ENCODE measurements around the gene GRXCR2. TPM values are rescaled to one million over a fixed set of nuclear protein-coding genes. Genes with fewer than 3 reads are reported as not detected.
"Not testable (repeated sequence)": the region's sequence is repeated elsewhere in the genome, so short reads cannot be mapped to it uniquely, and the experiment has no call there.

Gene GRXCR2
- total RNA-seq, 2 donors from 2014 or later, result not detected

DNA sequence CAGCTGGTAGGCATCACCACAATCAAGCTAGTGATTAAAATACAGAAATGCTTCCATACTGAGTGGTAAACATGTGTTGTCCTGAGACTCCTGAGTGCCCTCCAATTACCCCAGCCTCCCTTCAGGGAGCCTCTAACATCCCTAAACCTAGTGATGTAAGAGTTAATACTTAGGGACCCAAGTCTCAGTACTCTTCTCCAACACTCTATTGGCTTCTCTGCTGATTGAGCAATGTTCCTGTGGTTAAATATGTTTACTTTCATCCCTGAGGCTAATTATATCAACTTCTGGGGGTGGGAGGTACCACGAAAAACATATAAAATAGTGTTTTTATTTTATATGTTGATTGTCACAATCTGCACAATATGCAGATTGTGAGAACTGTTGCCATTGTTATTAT is 5.0 kb downstream of the GRXCR2 start:
- no peaks in the 10 kb centered on the region for H3K9me3 ChIP-seq
- no peaks in the 10 kb centered on the region for H3K27me3 ChIP-seq (replicated peaks; ENCODE audit: insufficient read depth)
- no peak overlapping the region for H3K27ac ChIP-seq
- DNase-seq (ENCODE audit: low spot score), result no peak
- no peaks in the 10 kb centered on the region for H3K36me3 ChIP-seq
- no peak for ATAC-seq (ENCODE audit: insufficient number of reproducible peaks, low FRiP score, low read depth)
- no peaks in the 10 kb centered on the region for H3K4me1 ChIP-seq (ENCODE audit: control insufficient read depth in 1 of 2, low read depth in 2 of 2)
- no peak for TF ChIP-seq CTCF (IDR thresholded peaks at IDR 0.05)
- H3K4me3 ChIP-seq, result no peak overlapping the region

GRCh38 chr5:145864432-145864831 is 8.4 kb downstream of the GRXCR2 start:
- not testable (repeated sequence) for H3K36me3 ChIP-seq; H3K27ac ChIP-seq; H3K4me3 ChIP-seq; H3K4me1 ChIP-seq (ENCODE audit: control insufficient read depth in 1 of 2, low read depth in 2 of 2); DNase-seq (ENCODE audit: low spot score); H3K27me3 ChIP-seq (replicated peaks; ENCODE audit: insufficient read depth); ATAC-seq (ENCODE audit: insufficient number of reproducible peaks, low FRiP score, low read depth); H3K9me3 ChIP-seq

GRCh38 chr5:145863003-145863402 is 9.8 kb downstream of the GRXCR2 start:
- H3K36me3 ChIP-seq, result no peaks in the 10 kb centered on the region
- H3K27ac ChIP-seq, result no peak overlapping the region
- H3K4me1 ChIP-seq (ENCODE audit: control insufficient read depth in 1 of 2, low read depth in 2 of 2), result no peaks in the 10 kb centered on the region
- H3K4me3 ChIP-seq, result no peak overlapping the region
- H3K9me3 ChIP-seq, result no peaks in the 10 kb centered on the region
- H3K27me3 ChIP-seq (replicated peaks; ENCODE audit: insufficient read depth), result no peaks in the 10 kb centered on the region
- TF ChIP-seq CTCF (IDR thresholded peaks at IDR 0.05), result no peak
- no peak for ATAC-seq (ENCODE audit: insufficient number of reproducible peaks, low FRiP score, low read depth)
- no peak for DNase-seq (ENCODE audit: low spot score)

DNA sequence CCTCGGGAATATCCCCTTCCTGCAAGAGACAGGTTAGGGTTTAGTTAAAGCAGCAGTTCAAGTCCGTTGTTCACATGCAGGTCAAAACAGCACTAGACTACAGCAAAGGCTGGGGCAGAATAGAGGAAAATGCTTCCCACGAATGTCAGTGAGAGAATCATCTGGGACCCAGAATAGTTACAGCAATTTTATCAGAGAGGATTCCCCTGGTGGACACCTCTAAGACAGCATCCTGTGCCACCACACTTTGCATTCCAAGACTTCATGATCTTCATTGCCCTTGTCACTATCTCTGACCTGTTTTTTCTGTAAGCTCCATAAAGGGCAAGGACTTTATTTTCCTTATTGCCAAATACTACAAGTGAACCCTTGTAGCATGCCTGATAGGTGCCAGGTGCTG is 12.9 kb downstream of the GRXCR2 start:
- ATAC-seq (ENCODE audit: insufficient number of reproducible peaks, low FRiP score, low read depth) (no peak), DNase-seq (ENCODE audit: low spot score) (no peak)
- no peaks in the 10 kb centered on the region for H3K36me3 ChIP-seq
- TF ChIP-seq CTCF (IDR thresholded peaks at IDR 0.05), result no peak
- H3K4me1 ChIP-seq (ENCODE audit: control insufficient read depth in 1 of 2, low read depth in 2 of 2), result peaks cover 3 to 7% of the 10 kb centered on the region in 2 donors
- H3K4me3 ChIP-seq, result no peak overlapping the region
- no peaks in the 10 kb centered on the region for H3K27me3 ChIP-seq (replicated peaks; ENCODE audit: insufficient read depth)
- no peaks in the 10 kb centered on the region for H3K9me3 ChIP-seq
- H3K27ac ChIP-seq, result no peak overlapping the region

- no peak for DNase-seq (ENCODE audit: low spot score)
- ATAC-seq (ENCODE audit: insufficient number of reproducible peaks, low FRiP score, low read depth), result no peak
- H3K36me3 ChIP-seq, result no peaks in the 10 kb centered on the region
- TF ChIP-seq CTCF (IDR thresholded peaks at IDR 0.05), result no peak
- no peaks in the 10 kb centered on the region for H3K9me3 ChIP-seq
- no peaks in the 10 kb centered on the region for H3K27me3 ChIP-seq (replicated peaks; ENCODE audit: insufficient read depth)
- no peak overlapping the region for H3K27ac ChIP-seq
- H3K4me3 ChIP-seq, result no peak overlapping the region
- H3K4me1 ChIP-seq (ENCODE audit: control insufficient read depth in 1 of 2, low read depth in 2 of 2), result peaks cover 3 to 7% of the 10 kb centered on the region in 2 donors
Observed at GRCh38 chr5:145859453-145859852, 13.4 kb downstream of the GRXCR2 start.

DNA sequence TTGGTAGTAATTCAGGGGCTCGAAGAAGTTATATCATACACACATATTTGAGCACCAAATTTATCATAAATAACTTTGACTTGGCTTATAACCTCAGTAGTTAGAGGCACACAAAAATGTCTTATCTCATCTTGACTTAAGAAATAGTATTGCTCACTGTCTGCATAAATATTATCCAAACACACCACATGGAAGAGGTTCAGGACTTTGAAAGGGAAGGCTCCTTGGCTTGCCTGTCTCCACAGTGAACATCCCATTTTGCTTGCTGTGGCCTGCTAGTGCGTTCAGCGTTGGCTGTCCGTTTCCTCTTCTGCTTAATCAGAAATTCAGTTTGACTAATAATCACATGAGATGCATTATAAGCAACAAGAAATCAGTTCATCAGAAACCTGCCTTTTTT is 13.9 kb downstream of the GRXCR2 start:
- Histone ChIP-seq H3K4me3 (no peak overlapping the region), H3K27me3 (replicated peaks; ENCODE audit: insufficient read depth) (no peaks in the 10 kb centered on the region), H3K27ac (no peak overlapping the region), H3K9me3 (no peaks in the 10 kb centered on the region), H3K4me1 (ENCODE audit: control insufficient read depth in 1 of 2, low read depth in 2 of 2) (peaks cover 3 to 7% of the 10 kb centered on the region in 2 donors), H3K36me3 (no peaks in the 10 kb centered on the region)
- no peak for TF ChIP-seq CTCF (IDR thresholded peaks at IDR 0.05)
- no peak for ATAC-seq (ENCODE audit: insufficient number of reproducible peaks, low FRiP score, low read depth)
- DNase-seq (ENCODE audit: low spot score), result no peak
